Caco-2 (cell line): ENCODE data around the gene NAPA. TPM values are rescaled to one million over a fixed set of nuclear protein-coding genes. Genes with fewer than 3 reads are reported as not detected.

Experiments
- BruUV-seq: library from RNA; stranded (reverse); fragments of 400-500 nt; replicated peaks from 2 replicates; lab custom pipeline; 2021; lab: Mats Ljungman, UMichigan
- CTCF ChIA-PET: fragments of 300-600 bp; sonication (Branson Sonifier 250); formaldehyde crosslinking; loops from one replicate; lab custom pipeline; 2022; ENCODE audit warnings: antibody characterized with exemption; lab: Charles Lee
- POLR2A ChIA-PET: fragments of 300-600 bp; sonication (Branson Sonifier 250); formaldehyde crosslinking; loops from one replicate; lab custom pipeline; 2022; ENCODE audit warnings: antibody characterized with exemption; lab: Charles Lee
- DNase-seq, 2 experiments: peaks; one replicate each; pipeline versions ENCODE4 v3.0.0 to v3.0.0-alpha.2; 2020 to 2022
- H3K27me3 ChIP-seq: replicated peaks from 2 replicates; pipeline ENCODE4 v1.6.0; 2011; ENCODE audit warnings: low read length; ENCODE audit not compliant: control insufficient read depth, insufficient read depth
- H3K36me3 ChIP-seq: 2 replicates; pipeline ENCODE4 v1.5.1; 2011; ENCODE audit warnings: low read length; ENCODE audit not compliant: control insufficient read depth, insufficient read depth
- H3K4me1 ChIP-seq: fragments of 250-450 bp; sonication (Bioruptor Pico); 2 replicates; pipeline ENCODE4 v1.5.1; 2020; ENCODE audit warnings: mild to moderate bottlenecking
- H3K4me3 ChIP-seq: 2 replicates; pipeline ENCODE4 v1.5.1; 2011; ENCODE audit warnings: low read depth, mild to moderate bottlenecking, control low read depth, low read length
- H3K9me3 ChIP-seq: fragments of 250-450 bp; sonication (Bioruptor Pico); 2 replicates; pipeline ENCODE4 v1.5.1; 2020; ENCODE audit warnings: mild to moderate bottlenecking, moderate library complexity
- H3K27ac Mint-ChIP-seq: one replicate; pipeline ENCODE4 v1.8.0; 2022; ENCODE audit warnings: mixed read lengths; ENCODE audit not compliant: unreplicated experiment
- H3K27me3 Mint-ChIP-seq: one replicate; pipeline ENCODE4 v1.8.0; 2022; ENCODE audit warnings: mixed read lengths; ENCODE audit not compliant: insufficient read depth, unreplicated experiment
- H3K36me3 Mint-ChIP-seq: one replicate; pipeline ENCODE4 v1.8.0; 2022; ENCODE audit warnings: mild to moderate bottlenecking, mixed read lengths; ENCODE audit not compliant: insufficient read depth, unreplicated experiment
- H3K4me1 Mint-ChIP-seq: one replicate; pipeline ENCODE4 v1.8.0; 2022; ENCODE audit warnings: low read depth, mixed read lengths; ENCODE audit not compliant: unreplicated experiment
- H3K4me3 Mint-ChIP-seq: one replicate; pipeline ENCODE4 v1.8.0; 2022; ENCODE audit warnings: mild to moderate bottlenecking, moderate library complexity, mixed read lengths; ENCODE audit not compliant: unreplicated experiment
- H3K9me3 Mint-ChIP-seq: one replicate; pipeline ENCODE4 v1.8.0; 2022; ENCODE audit warnings: mixed read lengths; ENCODE audit not compliant: unreplicated experiment
- CTCF ChIP-seq, 2 experiments: fragments of 200-600 bp in 1 of 2; IDR thresholded peaks; 1 replicate in 1 of 2; 2 replicates in 1 of 2; pipeline versions ENCODE4 v1.5.1 to v1.8.0; 2011 to 2022; ENCODE audit warnings: antibody characterized with exemption in 1 of 2, control low read depth in 1 of 2, inconsistent platforms in 1 of 2, low read depth in 1 of 2, low read length in 1 of 2, mild to moderate bottlenecking in 1 of 2, moderate library complexity in 1 of 2; ENCODE audit not compliant: insufficient read depth in 1 of 2, severe bottlenecking in 1 of 2, unreplicated experiment in 1 of 2
- intact Hi-C: fragments of 100-400 bp; cut with micrococcal nuclease; formaldehyde crosslinking; loops from one replicate; pipeline ENCODE4 v1.10.0; 2022; ENCODE audit not compliant: unreplicated experiment
- total RNA-seq: library from RNA; stranded (reverse); gene quantifications from 2 replicates; pipeline ENCODE4 v1.2.3, GENCODE V29; 2022

NAPA gene
- total RNA-seq, 1 experiment from 2014 or later, result 149 TPM

- intact Hi-C loops, result loop anchor here (2.0 kb wide), 1 partner anchor 157 kb away; no protein-coding TSS in a partner anchor
- no peak overlapping the region for H3K4me3 ChIP-seq
- Mint-ChIP-seq H3K36me3 (no peaks in the 10 kb centered on the region), H3K27me3 (no peaks in the 10 kb centered on the region), H3K9me3 (no peaks in the 10 kb centered on the region), H3K4me3 (no peak overlapping the region), H3K4me1 (peaks cover 6% of the 10 kb centered on the region), H3K27ac (no peak overlapping the region)
- H3K4me1 ChIP-seq, result no peaks in the 10 kb centered on the region
- BruUV-seq, result no TSS peak
- CTCF ChIA-PET, result no interaction called here
- no peaks in the 10 kb centered on the region for H3K36me3 ChIP-seq
- no peaks in the 10 kb centered on the region for H3K9me3 ChIP-seq
- no peak for TF ChIP-seq CTCF (IDR thresholded peaks at IDR 0.05; ENCODE audit: insufficient read depth in 1 of 2, low read depth in 1 of 2, low read length in 1 of 2, severe bottlenecking in 1 of 2, unreplicated experiment in 1 of 2)
- POLR2A ChIA-PET, result no interaction called here
- DNase-seq, result no peak
- no peaks in the 10 kb centered on the region for H3K27me3 ChIP-seq
These were observed 26.7 kb upstream of the NAPA start for GRCh38 chr19:47541518-47541917.

GRCh38 chr19:47540748-47541147 lies 25.9 kb upstream of the NAPA start:
- no peaks in the 10 kb centered on the region for H3K36me3 ChIP-seq

GRCh38 chr19:47539747-47540311 lies 25.0 kb upstream of the NAPA start:
- Histone ChIP-seq H3K4me1 (no peaks in the 10 kb centered on the region), H3K4me3 (no peak overlapping the region), H3K27me3 (no peaks in the 10 kb centered on the region), H3K36me3 (no peaks in the 10 kb centered on the region), H3K9me3 (0 out of 2 replicates have a peak, but pooled peaks cover 3% of the 10 kb centered on the region)
- Mint-ChIP-seq H3K4me1 (peaks cover 6% of the 10 kb centered on the region), H3K27me3 (no peaks in the 10 kb centered on the region), H3K36me3 (no peaks in the 10 kb centered on the region), H3K27ac (no peak overlapping the region), H3K4me3 (no peak overlapping the region), H3K9me3 (no peaks in the 10 kb centered on the region)
- CTCF ChIA-PET, result interaction anchor here (0.7 kb wide), 1 partner anchor 145 kb away, joined by 6 read pairs; no protein-coding TSS in a partner anchor
- no TSS peak for BruUV-seq
- intact Hi-C loops, result loop anchor here (2.0 kb wide), 1 partner anchor 159 kb away; no protein-coding TSS in a partner anchor
- no peak for DNase-seq
- no peak for TF ChIP-seq CTCF (IDR thresholded peaks at IDR 0.05; ENCODE audit: insufficient read depth in 1 of 2, low read depth in 1 of 2, low read length in 1 of 2, severe bottlenecking in 1 of 2, unreplicated experiment in 1 of 2)
- POLR2A ChIA-PET, result no interaction called here

More at GRCh38 chr19:47540748-47541147, 25.9 kb upstream of the NAPA start:
- no peak overlapping the region for H3K27ac Mint-ChIP-seq
- H3K4me3 Mint-ChIP-seq, result no peak overlapping the region
- H3K36me3 Mint-ChIP-seq, result no peaks in the 10 kb centered on the region
- H3K9me3 ChIP-seq, result no peaks in the 10 kb centered on the region
- H3K4me3 ChIP-seq, result no peak overlapping the region
- H3K4me1 ChIP-seq, result no peaks in the 10 kb centered on the region
- H3K4me1 Mint-ChIP-seq, result peaks cover 6% of the 10 kb centered on the region
- no peaks in the 10 kb centered on the region for H3K27me3 ChIP-seq
- intact Hi-C loops, result loop anchor here (2.0 kb wide), 1 partner anchor 158 kb away; no protein-coding TSS in a partner anchor
- peak; percentile 31 to 69 for TF ChIP-seq CTCF (IDR thresholded peaks at IDR 0.05; ENCODE audit: insufficient read depth in 1 of 2, low read depth in 1 of 2, low read length in 1 of 2, severe bottlenecking in 1 of 2, unreplicated experiment in 1 of 2)
- POLR2A ChIA-PET, result no interaction called here
- CTCF ChIA-PET, result interaction anchor here (0.6 to 1.0 kb wide), 10 partner anchors 58 to 166 kb away, joined by 3 to 6 read pairs (median 3); no protein-coding TSS in a partner anchor
- H3K9me3 Mint-ChIP-seq, result no peaks in the 10 kb centered on the region
- H3K27me3 Mint-ChIP-seq, result no peaks in the 10 kb centered on the region
- peak in 1 of 2 experiments; percentile 49 for DNase-seq
- no TSS peak for BruUV-seq
